Measurements from ENCODE around the gene TCF3.

- TF ChIP-seq CTCF (IDR thresholded peaks at IDR 0.05) = no peak
- TF ChIP-seq POLR2A (IDR thresholded peaks at IDR 0.05) = no peak
Measured at GRCh38 chr19:1598777-1599459, 53.5 kb downstream of the TCF3 start.

All from lower leg skin (tissue), 3 donors.